Spinal cord (tissue), 10 donors: Measurements from ENCODE around the gene P2RX7. TPM values are rescaled to one million over a fixed set of nuclear protein-coding genes. Genes with fewer than 3 reads are reported as not detected.
"Not testable (repeated sequence)": the region's sequence is repeated elsewhere in the genome, so short reads cannot be mapped to it uniquely, and the experiment has no call there.

Experiments used
- DNase-seq, 6 donors: peaks; one replicate each; pipeline versions ENCODE4 v3.0.0 to v3.0.0-alpha.2; 2013 to 2015; ENCODE audit warnings: low spot score in 6 of 6, low read depth in 4 of 6
- H3K27ac ChIP-seq: one replicate; pipeline ENCODE4 v1.5.1; 2013; ENCODE audit warnings: low read depth, low read length, control low read depth
- H3K27me3 ChIP-seq: one replicate; pipeline ENCODE4 v1.6.1; 2013; ENCODE audit warnings: low read length; ENCODE audit not compliant: control insufficient read depth, insufficient read depth
- H3K36me3 ChIP-seq: one replicate; pipeline ENCODE4 v1.6.1; 2013; ENCODE audit warnings: low read length; ENCODE audit not compliant: control insufficient read depth, insufficient read depth
- H3K4me1 ChIP-seq: one replicate; pipeline ENCODE4 v1.6.1; 2013; ENCODE audit warnings: low read length; ENCODE audit not compliant: control insufficient read depth, insufficient read depth
- H3K4me3 ChIP-seq: one replicate; pipeline ENCODE4 v1.5.1; 2013; ENCODE audit warnings: low read depth, low read length, control low read depth
- H3K9me3 ChIP-seq: one replicate; pipeline ENCODE4 v1.6.1; 2013; ENCODE audit warnings: low read length; ENCODE audit not compliant: control insufficient read depth, insufficient read depth
- WGBS: methylation state at CpG from one replicate; pipeline ENCODE4 v1.1.5; 2013; ENCODE audit warnings: missing lambda C conversion rate; ENCODE audit not compliant: insufficient coverage; 5-methylcytosine and 5-hydroxymethylcytosine counted together
- polyA plus RNA-seq, 2 donors: library from polyadenylated mRNA; unstranded; fragments of 120-200 nt; gene quantifications; one replicate each; pipeline ENCODE4 v1.2.1, GENCODE V29; 2013; ENCODE audit not compliant: insufficient read length in 2 of 2
- total RNA-seq, 2 donors: library from RNA; depleted of rRNA in 1 of 2; stranded (reverse); fragments of 120-200 nt in 1 of 2; fragments of >200 nt in 1 of 2; gene quantifications; one replicate each; pipeline versions ENCODE4 v1.2.3 to v1.2.4, GENCODE V29; 2013 to 2014
- donor health status: healthy.

P2RX7 gene
- total and polyA plus RNA-seq, 4 donors, result 8.7 to 19.9 (median 17.4) TPM

GRCh38 chr12:121149289-121149688 lies 16.6 kb downstream of the P2RX7 start:
- H3K27me3 ChIP-seq, H3K9me3 ChIP-seq, H3K27ac ChIP-seq, H3K4me3 ChIP-seq, H3K4me1 ChIP-seq, H3K36me3 ChIP-seq, DNase-seq: not testable (repeated sequence)
- no CpG with 5 or more reads among the region's 3 CpGs for WGBS

- Histone ChIP-seq H3K4me1 (peaks cover 9% of the 10 kb centered on the region), H3K27ac (no peak overlapping the region)
Observed at GRCh38 chr12:121154793-121155375, 22.2 kb downstream of the P2RX7 start.

DNA sequence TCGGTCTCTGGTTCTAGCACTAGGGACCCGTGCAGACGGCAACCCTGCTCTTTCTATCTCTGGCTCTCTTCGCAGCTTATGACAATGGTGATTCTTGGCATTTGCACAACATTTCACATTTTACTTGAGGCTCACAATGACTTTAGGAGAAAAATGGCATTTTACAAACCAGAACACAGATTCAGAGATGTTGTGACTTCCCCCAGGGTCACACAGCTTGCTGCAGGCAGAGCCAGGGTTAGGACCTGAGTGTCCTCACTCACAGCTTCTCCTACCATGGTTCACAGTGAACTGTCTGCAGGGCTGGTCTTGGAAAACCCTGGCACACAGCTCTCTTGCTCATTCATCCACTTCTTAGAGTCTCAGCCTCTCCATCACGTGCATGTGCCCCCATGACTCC lies 23.7 kb downstream of the P2RX7 start:
- no peaks in the 10 kb centered on the region for H3K27me3 ChIP-seq
- WGBS, result 90% methylated on average over 5 of the region's 5 CpGs
- no peak for DNase-seq
- H3K27ac ChIP-seq, result no peak overlapping the region
- peaks cover 9% of the 10 kb centered on the region for H3K4me1 ChIP-seq
- H3K9me3 ChIP-seq, result no peaks in the 10 kb centered on the region
- no peak overlapping the region for H3K4me3 ChIP-seq
- H3K36me3 ChIP-seq, result peaks cover 21% of the 10 kb centered on the region

More at GRCh38 chr12:121154793-121155375, 22.2 kb downstream of the P2RX7 start:
- H3K4me3 ChIP-seq, result no peak overlapping the region
- WGBS, result 71% methylated on average over 11 of the region's 14 CpGs
- H3K9me3 ChIP-seq, result no peaks in the 10 kb centered on the region
- DNase-seq, result no peak
- H3K36me3 ChIP-seq, result peaks cover 16% of the 10 kb centered on the region
- H3K27me3 ChIP-seq, result no peaks in the 10 kb centered on the region

DNA sequence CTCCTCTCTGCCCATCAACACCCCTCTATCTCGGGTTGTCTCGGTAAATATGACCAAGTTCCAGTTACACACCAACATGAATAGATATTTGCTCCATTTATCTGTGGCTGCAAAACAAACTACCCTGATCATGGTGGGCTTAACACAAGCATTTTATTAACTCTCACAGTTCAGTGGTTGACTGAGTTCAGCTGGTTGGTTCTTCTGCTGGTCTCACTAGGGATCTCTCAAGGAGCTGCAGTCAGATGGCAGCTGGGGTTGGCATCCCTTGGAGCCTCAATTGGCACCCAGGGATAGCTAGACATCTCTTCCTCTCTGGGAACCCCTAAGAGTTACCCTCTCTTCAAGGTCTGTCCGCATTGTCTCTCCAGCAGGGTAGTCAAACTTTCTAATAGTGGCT lies 25.4 kb downstream of the P2RX7 start:
- H3K9me3 ChIP-seq, result no peaks in the 10 kb centered on the region
- DNase-seq, result no peak
- no peak overlapping the region for H3K4me3 ChIP-seq

DNA sequence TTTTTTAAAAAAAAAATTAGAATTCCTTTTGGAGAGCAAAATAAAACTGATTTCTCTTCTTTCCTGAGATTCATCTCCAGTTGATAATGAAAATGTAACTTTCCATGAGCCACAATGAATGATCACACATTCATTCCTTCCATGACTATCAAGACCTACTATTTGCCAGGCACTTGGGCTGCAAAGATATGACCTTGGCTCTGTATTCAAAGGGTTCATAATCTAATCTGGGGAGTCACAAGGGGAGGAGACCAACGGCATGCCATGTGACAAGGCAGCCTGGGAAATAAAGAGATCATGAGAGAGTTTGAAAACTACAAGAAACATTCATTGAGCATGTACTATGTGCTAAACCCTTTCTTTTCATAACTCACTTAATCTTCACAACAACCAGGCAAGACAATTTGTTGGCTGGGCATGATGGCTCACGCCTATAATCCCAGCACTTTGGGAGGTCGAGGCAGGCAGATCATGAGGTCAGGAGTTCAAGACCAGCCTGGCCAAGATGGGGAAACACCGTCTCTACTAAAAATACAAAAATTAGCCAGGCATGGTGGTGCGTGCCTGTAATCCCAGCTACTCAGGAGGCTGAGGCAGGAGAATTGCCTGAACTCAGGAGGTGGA lies 26.2 kb downstream of the P2RX7 start:
- not testable (repeated sequence) for H3K27ac ChIP-seq, H3K27me3 ChIP-seq, H3K4me3 ChIP-seq, DNase-seq, H3K9me3 ChIP-seq, H3K4me1 ChIP-seq
- peaks cover 32% of the 10 kb centered on the region for H3K36me3 ChIP-seq
- WGBS, result 100% methylated on average over 2 of the region's 5 CpGs

More for the DNA sequence above, 25.4 kb downstream of the P2RX7 start:
- Histone ChIP-seq H3K27me3 (no peaks in the 10 kb centered on the region), H3K36me3 (peaks cover 32% of the 10 kb centered on the region), H3K27ac (no peak overlapping the region), H3K4me1 (peaks cover 9% of the 10 kb centered on the region)
- 100% methylated on average over 1 of the region's 3 CpGs for WGBS

DNA sequence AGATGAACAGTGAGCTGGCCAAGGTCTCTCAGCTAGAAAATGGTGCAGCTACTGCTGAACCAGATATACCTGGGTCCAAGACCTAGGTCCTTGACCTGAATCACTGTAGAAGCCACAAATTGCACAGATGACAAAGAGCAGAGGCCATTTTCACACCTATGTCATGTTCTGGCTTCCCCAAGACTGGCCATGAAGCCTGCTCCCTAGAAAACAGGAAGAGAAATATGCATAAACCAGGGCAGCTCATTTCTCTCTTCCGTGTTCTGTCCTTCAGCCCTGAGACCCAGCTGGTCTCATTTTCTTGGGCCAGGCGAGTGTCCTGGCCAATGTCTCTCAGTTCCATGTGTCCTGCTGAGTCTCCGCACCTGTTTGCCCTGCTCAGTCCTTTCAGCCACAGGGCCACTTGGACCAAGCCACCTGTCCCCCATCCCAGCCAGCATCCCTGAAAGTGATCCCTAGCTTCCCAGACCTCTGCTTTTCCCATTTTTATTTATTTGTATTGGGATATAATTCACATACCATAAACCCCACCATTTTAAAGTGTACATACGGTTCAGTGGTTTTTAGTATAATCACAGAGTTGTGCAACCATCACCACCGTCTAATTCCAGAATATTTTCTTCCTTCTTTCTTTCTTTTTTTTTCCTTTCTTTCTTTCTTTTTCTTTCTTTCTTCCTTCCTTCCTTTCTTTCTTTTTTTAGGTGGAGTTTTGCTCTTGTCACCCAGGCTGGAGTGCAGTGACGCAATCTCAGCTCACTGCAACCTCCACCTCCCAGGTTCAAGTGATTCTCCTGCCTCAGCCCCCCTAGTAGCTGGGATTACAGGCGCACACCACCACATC lies 27.0 kb downstream of the P2RX7 start:
- Histone ChIP-seq H3K9me3 (no peaks in the 10 kb centered on the region), H3K36me3 (peaks cover 34% of the 10 kb centered on the region), H3K4me3 (no peak overlapping the region), H3K27ac (no peak overlapping the region), H3K4me1 (peaks cover 8% of the 10 kb centered on the region), H3K27me3 (no peaks in the 10 kb centered on the region)
- no peak for DNase-seq
- WGBS, result 94% methylated on average over 5 of the region's 7 CpGs

DNA sequence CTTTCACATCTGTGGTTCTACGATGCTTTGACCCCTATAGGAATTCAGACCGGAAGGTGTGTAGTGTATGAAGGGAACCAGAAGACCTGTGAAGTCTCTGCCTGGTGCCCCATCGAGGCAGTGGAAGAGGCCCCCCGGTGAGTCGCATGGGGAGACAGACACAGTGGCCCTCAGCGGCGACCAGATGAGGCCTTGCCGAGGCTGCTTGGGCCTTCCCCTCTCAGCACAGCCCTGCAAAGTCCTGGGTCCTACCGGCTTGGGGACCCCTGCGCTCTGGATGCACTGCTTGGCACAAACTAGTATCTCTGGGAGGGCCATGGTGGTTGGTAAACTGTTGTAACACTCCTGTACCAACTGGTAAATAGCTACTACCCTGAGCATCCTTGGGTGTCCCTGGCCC lies 29.7 kb downstream of the P2RX7 start:
- 84% methylated on average over 8 of the region's 10 CpGs for WGBS
- Histone ChIP-seq H3K4me1 (peaks cover 5% of the 10 kb centered on the region), H3K4me3 (no peak overlapping the region), H3K27me3 (no peaks in the 10 kb centered on the region), H3K9me3 (no peaks in the 10 kb centered on the region), H3K27ac (no peak overlapping the region), H3K36me3 (peaks cover 34% of the 10 kb centered on the region)
- no peak for DNase-seq

- Histone ChIP-seq H3K9me3 (no peaks in the 10 kb centered on the region), H3K27ac (no peak overlapping the region), H3K27me3 (no peaks in the 10 kb centered on the region), H3K4me3 (no peak overlapping the region), H3K4me1 (peaks cover 5% of the 10 kb centered on the region), H3K36me3 (peaks cover 32% of the 10 kb centered on the region)
- no CpG with 5 or more reads among the region's 2 CpGs for WGBS
- no peak for DNase-seq
Observed at GRCh38 chr12:121162985-121163384, 30.3 kb downstream of the P2RX7 start.

DNA sequence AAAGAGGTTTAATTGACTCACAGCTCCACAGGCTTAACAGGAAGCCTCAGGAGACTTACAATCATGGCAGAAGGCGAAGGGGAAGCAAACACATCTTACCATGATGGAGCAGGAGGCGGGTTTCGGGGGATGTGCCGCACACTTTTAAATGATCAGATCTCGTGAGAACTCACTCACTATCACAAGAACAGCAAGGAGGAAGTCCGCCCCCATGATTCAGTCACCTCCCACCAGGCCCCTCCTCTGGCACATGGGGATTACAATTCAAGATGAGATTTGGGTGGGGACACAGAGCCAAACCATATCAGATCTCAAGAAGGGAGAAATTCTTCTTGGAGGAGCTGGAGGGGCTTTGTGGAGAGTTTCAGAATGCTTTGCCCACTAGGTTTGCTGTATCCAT lies 32.2 kb downstream of the P2RX7 start:
- no CpG with 5 or more reads among the region's 6 CpGs for WGBS
- H3K27ac ChIP-seq, H3K4me1 ChIP-seq, H3K9me3 ChIP-seq, H3K4me3 ChIP-seq, DNase-seq, H3K27me3 ChIP-seq: not testable (repeated sequence)
- H3K36me3 ChIP-seq, result peaks cover 29% of the 10 kb centered on the region
